Measurements from ENCODE around the gene CSNK1G3. TPM values are rescaled to one million over a fixed set of nuclear protein-coding genes. Genes with fewer than 3 reads are reported as not detected.
A peak's percentile ranks its signal among the peaks of the same experiment; 100 is the strongest.

Gene CSNK1G3
- total RNA-seq, 1 donor: 66.9 TPM

GRCh38 chr5:123512611-123513461 is 859 bp downstream of the CSNK1G3 start:
- H3K4me3 ChIP-seq (ENCODE audit: low read depth, low read length): peak overlapping the region; percentile 88
- DNase-seq (ENCODE audit: low read depth): peak; percentile 22
- TF ChIP-seq CTCF (IDR thresholded peaks at IDR 0.05; ENCODE audit: insufficient read depth, low read depth, low read length): no peak

GRCh38 chr5:123514615-123515355 is 2.8 kb downstream of the CSNK1G3 start:
- DNase-seq (ENCODE audit: low read depth): no peak
- no peak overlapping the region for H3K4me3 ChIP-seq (ENCODE audit: low read depth, low read length)
- no peak for TF ChIP-seq CTCF (IDR thresholded peaks at IDR 0.05; ENCODE audit: insufficient read depth, low read depth, low read length)

- H3K4me3 ChIP-seq (ENCODE audit: low read depth, low read length): no peak overlapping the region
- DNase-seq (ENCODE audit: low read depth): no peak
- no peak for TF ChIP-seq CTCF (IDR thresholded peaks at IDR 0.05; ENCODE audit: insufficient read depth, low read depth, low read length)
These were observed 3.9 kb downstream of the CSNK1G3 start for GRCh38 chr5:123515904-123516303.

- no peak overlapping the region for H3K4me3 ChIP-seq (ENCODE audit: low read depth, low read length)
- no peak for TF ChIP-seq CTCF (IDR thresholded peaks at IDR 0.05; ENCODE audit: insufficient read depth, low read depth, low read length)
- DNase-seq (ENCODE audit: low read depth): no peak
These were observed 5.5 kb downstream of the CSNK1G3 start for GRCh38 chr5:123517476-123517875.

- DNase-seq (ENCODE audit: low read depth): no peak
- H3K4me3 ChIP-seq (ENCODE audit: low read depth, low read length): no peak overlapping the region
These were observed 6.1 kb downstream of the CSNK1G3 start for GRCh38 chr5:123518111-123518510.

GRCh38 chr5:123520677-123521247 is 8.8 kb downstream of the CSNK1G3 start:
- no peak for DNase-seq (ENCODE audit: low read depth)
- TF ChIP-seq CTCF (IDR thresholded peaks at IDR 0.05; ENCODE audit: insufficient read depth, low read depth, low read length): no peak
- H3K4me3 ChIP-seq (ENCODE audit: low read depth, low read length): no peak overlapping the region

More at GRCh38 chr5:123518111-123518510, 6.1 kb downstream of the CSNK1G3 start:
- no peak for TF ChIP-seq CTCF (IDR thresholded peaks at IDR 0.05; ENCODE audit: insufficient read depth, low read depth, low read length)

Measured in fibroblast of villous mesenchyme (primary cell).